Neuronal stem cell (in vitro differentiated cells): ENCODE measurements around the gene PRRT1.

ENCODE experiments used
- DNase-seq: peaks from one replicate; pipeline ENCODE4 v3.0.0-alpha.2; 2013; ENCODE audit warnings: low spot score
- H2AFZ ChIP-seq: one replicate; pipeline ENCODE4 v1.6.1; 2013; ENCODE audit warnings: mild to moderate bottlenecking, low read length, inconsistent platforms
- H2AK5ac ChIP-seq: 2 replicates; pipeline ENCODE4 v1.6.1; 2013; ENCODE audit warnings: low read depth, mild to moderate bottlenecking, inconsistent platforms, low read length, moderate library complexity, mixed read lengths
- H2BK120ac ChIP-seq: 2 replicates; pipeline ENCODE4 v1.6.1; 2013; ENCODE audit warnings: low read depth, mild to moderate bottlenecking, inconsistent platforms, low read length, moderate library complexity, mixed read lengths
- H2BK12ac ChIP-seq: one replicate; pipeline ENCODE4 v1.6.1; 2013; ENCODE audit warnings: low read length, inconsistent platforms
- H2BK15ac ChIP-seq: 2 replicates; pipeline ENCODE4 v1.6.1; 2013; ENCODE audit warnings: mild to moderate bottlenecking, low read length, inconsistent platforms, mixed read lengths
- H2BK5ac ChIP-seq: one replicate; pipeline ENCODE4 v1.6.1; 2013; ENCODE audit warnings: inconsistent platforms, mild to moderate bottlenecking, low read length, moderate library complexity
- H3K14ac ChIP-seq: one replicate; pipeline ENCODE4 v1.6.1; 2013; ENCODE audit warnings: low read length, inconsistent platforms
- H3K18ac ChIP-seq: 2 replicates; pipeline ENCODE4 v1.6.1; 2013; ENCODE audit warnings: low read length, inconsistent platforms
- H3K23ac ChIP-seq: 2 replicates; pipeline ENCODE4 v1.6.1; 2013; ENCODE audit warnings: low read depth, mild to moderate bottlenecking, mixed read lengths, low read length, inconsistent platforms; ENCODE audit not compliant: poor library complexity
- H3K27ac ChIP-seq: replicated peaks from 3 replicates; pipeline ENCODE4 v1.5.1; 2013; ENCODE audit warnings: low read length, inconsistent platforms
- H3K27me3 ChIP-seq, 3 experiments: 2 replicates each; pipeline ENCODE4 v1.6.1; 2013; ENCODE audit warnings: low read length in 3 of 3, mild to moderate bottlenecking in 2 of 3, inconsistent platforms in 1 of 3, low read depth in 1 of 3, mixed read lengths in 1 of 3, moderate library complexity in 1 of 3; ENCODE audit not compliant: control insufficient read depth in 3 of 3, insufficient read depth in 3 of 3
- H3K36me3 ChIP-seq, 2 donors: replicated peaks in 1 of 2; 2 replicates each; pipeline ENCODE4 v1.6.1; 2013; ENCODE audit warnings: low read length in 2 of 2; ENCODE audit not compliant: control insufficient read depth in 2 of 2, insufficient read depth in 2 of 2
- H3K4ac ChIP-seq: 2 replicates; pipeline ENCODE4 v1.6.1; 2013; ENCODE audit warnings: inconsistent platforms, mild to moderate bottlenecking, low read length, moderate library complexity
- H3K4me1 ChIP-seq, 2 donors: 1 replicate in 1 of 2; 2 replicates in 1 of 2; pipeline ENCODE4 v1.6.1; 2013; ENCODE audit warnings: low read length in 2 of 2, low read depth in 1 of 2; ENCODE audit not compliant: control insufficient read depth in 2 of 2, insufficient read depth in 1 of 2
- H3K4me2 ChIP-seq: one replicate; pipeline ENCODE4 v1.6.1; 2013; ENCODE audit warnings: mild to moderate bottlenecking, low read length, inconsistent platforms; ENCODE audit not compliant: insufficient read depth, poor library complexity, severe bottlenecking
- H3K4me3 ChIP-seq, 2 donors: 2 replicates each; pipeline ENCODE4 v1.5.1; 2013; ENCODE audit warnings: low read length in 2 of 2, mild to moderate bottlenecking in 2 of 2, inconsistent platforms in 1 of 2, moderate library complexity in 1 of 2
- H3K79me1 ChIP-seq: one replicate; pipeline ENCODE4 v1.6.1; 2013; ENCODE audit warnings: low read depth, mild to moderate bottlenecking, inconsistent platforms, low read length, moderate library complexity
- H3K9ac ChIP-seq: one replicate; pipeline ENCODE4 v1.6.1; 2013; ENCODE audit warnings: mild to moderate bottlenecking, low read depth, low read length, inconsistent platforms; ENCODE audit not compliant: poor library complexity
- H3K9me3 ChIP-seq, 2 donors: replicated peaks in 1 of 2; 2 replicates each; pipeline versions ENCODE3 to v1.6.1; 2013; ENCODE audit warnings: low read length in 2 of 2, mild to moderate bottlenecking in 2 of 2, inconsistent platforms in 1 of 2, low read depth in 1 of 2, mixed read lengths in 1 of 2, moderate library complexity in 1 of 2; ENCODE audit not compliant: control insufficient read depth in 2 of 2, insufficient read depth in 1 of 2
- H4K8ac ChIP-seq: one replicate; pipeline ENCODE4 v1.6.1; 2013; ENCODE audit warnings: low read depth, mild to moderate bottlenecking, inconsistent platforms, low read length, moderate library complexity
- H4K91ac ChIP-seq: one replicate; pipeline ENCODE4 v1.6.1; 2013; ENCODE audit warnings: low read length, low read depth, mild to moderate bottlenecking, inconsistent platforms; ENCODE audit not compliant: poor library complexity
- WGBS, 2 donors: extraction: QIAGEN DNeasy Blood & Tissue Kit; methylation state at CpG; one replicate each; pipeline ENCODE4 v1.1.7; 2013; ENCODE audit warnings: missing lambda C conversion rate in 2 of 2, mixed read lengths in 1 of 2; ENCODE audit not compliant: insufficient read length in 2 of 2, insufficient replicate concordance in 1 of 2; ENCODE audit errors: extremely low coverage in 2 of 2; 5-methylcytosine and 5-hydroxymethylcytosine counted together

The PRRT1 gene

DNA sequence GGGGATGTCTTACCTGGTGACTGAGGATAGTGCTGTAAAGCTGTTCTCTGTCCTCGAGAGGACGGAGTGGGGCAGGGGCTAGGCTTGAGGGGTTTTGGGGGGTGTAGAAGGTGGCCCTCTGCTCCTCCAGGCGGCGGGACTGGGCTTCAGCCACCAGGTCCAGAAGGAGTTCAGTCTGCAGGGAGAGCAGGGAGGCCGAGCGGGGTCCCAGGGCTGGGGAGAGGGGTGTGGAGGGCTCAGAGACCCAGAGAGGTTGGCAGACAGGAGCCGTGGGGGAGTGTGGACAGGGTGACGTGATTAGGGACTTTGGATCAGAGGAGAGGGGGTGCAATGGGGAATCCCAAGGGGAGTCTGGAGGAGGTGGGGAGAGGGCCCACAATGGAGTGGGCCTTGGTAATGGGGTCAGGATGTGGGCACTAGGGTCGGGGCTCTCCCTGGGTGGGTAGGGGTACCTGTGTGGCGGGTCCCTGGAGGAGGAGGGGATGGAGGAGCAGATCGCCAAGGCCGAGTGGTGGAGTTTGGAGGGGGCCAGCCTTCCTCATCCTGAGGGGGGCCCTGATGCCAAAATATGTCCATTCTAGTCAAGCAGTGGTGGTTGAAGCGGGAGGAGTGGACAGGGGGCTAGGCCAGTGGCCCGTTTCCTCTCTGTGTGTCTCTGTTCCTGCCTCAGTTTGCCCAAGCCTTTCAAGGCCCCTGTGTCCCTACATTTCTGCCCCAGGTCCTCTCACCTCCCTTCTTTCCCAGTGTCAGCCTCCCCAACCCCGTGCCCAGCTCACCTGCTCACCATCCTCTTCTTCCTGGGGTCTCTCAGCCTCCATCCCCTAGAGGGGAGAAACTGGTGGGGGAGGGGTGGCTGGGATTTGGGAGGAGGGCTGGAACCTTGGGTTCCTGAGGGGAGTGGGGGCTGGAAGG, 40.2 kb upstream of the PRRT1 start:
- WGBS, 2 donors, result no CpG with 5 or more reads among the region's 15 CpGs
- peak overlapping the region; percentile 58 for H3K14ac ChIP-seq
- peak overlapping the region; percentile 88 for H2BK120ac ChIP-seq
- H3K36me3 ChIP-seq, result peaks cover 9 to 12% of the 10 kb centered on the region in 2 donors
- no peak overlapping the region for H4K8ac ChIP-seq
- H2BK5ac ChIP-seq, result peak overlapping the region; percentile 88
- peaks cover 34 to 35% of the 10 kb centered on the region in 2 donors for H3K4me1 ChIP-seq
- no peaks in the 10 kb centered on the region for H3K27me3 ChIP-seq
- no peak overlapping the region for H3K23ac ChIP-seq
- peaks cover 7% of the 10 kb centered on the region for H3K79me1 ChIP-seq
- peak overlapping the region; percentile 83 for H4K91ac ChIP-seq
- peak overlapping the region; percentile 98 for H3K27ac ChIP-seq
- no peak overlapping the region for H3K9ac ChIP-seq
- peak overlapping the region; percentile 99 for H2BK12ac ChIP-seq
- no peak overlapping the region for H3K4me2 ChIP-seq
- peak overlapping the region; percentile 97 for H2BK15ac ChIP-seq
- no peak overlapping the region for H3K4me3 ChIP-seq
- H2AFZ ChIP-seq, result peak overlapping the region; percentile 59
- H3K4ac ChIP-seq, result peak overlapping the region; percentile 53
- no peaks in the 10 kb centered on the region for H3K9me3 ChIP-seq
- no peak for DNase-seq
- H2AK5ac ChIP-seq, result peak overlapping the region; percentile 58
- peak overlapping the region; percentile 93 for H3K18ac ChIP-seq

DNA sequence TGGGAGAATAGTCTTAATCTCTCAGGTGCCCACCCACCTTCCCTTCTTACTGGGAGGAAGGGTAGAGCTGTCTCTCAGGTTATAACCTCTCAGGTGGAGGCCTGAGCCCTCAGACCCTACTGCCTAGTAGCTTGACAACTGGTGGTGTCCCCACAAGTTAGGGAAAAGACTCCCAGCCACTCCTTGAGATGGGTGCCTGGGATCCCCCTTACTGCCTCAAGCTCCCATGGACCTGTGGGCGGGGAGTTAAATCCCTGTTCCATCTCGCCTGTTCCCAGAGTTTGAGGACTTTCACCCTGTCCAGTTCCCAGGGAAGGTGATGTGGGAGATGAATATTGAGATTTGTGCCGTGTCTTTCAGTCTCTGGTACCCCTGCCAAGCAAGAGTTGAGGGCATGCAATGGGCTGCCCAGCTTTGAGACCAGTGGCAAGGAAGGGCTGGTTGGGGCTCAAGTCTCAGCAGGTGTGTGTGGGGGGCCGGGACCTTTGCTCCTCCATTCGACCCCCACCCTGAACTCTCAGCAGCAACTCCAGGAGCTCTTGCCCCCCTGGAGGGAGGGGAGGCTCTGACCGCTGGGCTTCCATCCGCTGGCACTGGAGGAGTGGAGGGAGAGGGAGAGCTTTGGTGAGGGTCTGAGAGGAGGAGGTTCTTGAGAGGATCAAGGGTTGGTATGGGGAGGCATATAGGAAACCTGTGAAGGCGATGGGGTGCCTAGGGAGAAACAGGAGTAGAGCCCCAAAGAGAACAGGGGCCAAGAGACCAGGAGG, 39.4 kb upstream of the PRRT1 start:
- Histone ChIP-seq H3K27me3 (no peaks in the 10 kb centered on the region), H2BK12ac (peak overlapping the region; percentile 99), H3K4me2 (peak overlapping the region; percentile 51), H2AK5ac (peak overlapping the region; percentile 58), H2AFZ (no peak overlapping the region), H3K79me1 (peaks cover 7% of the 10 kb centered on the region), H3K4me3 (peak overlapping the region in 1 of 2 donors; percentile 75), H3K14ac (no peak overlapping the region), H3K18ac (peak overlapping the region; percentile 73), H4K8ac (no peak overlapping the region), H3K23ac (no peak overlapping the region), H3K9me3 (no peaks in the 10 kb centered on the region), H2BK15ac (peak overlapping the region; percentile 97), H3K27ac (peak overlapping the region; percentile 98), H4K91ac (peak overlapping the region; percentile 83), H3K36me3 (peaks cover 14 to 21% of the 10 kb centered on the region in 2 donors), H2BK120ac (peak overlapping the region; percentile 88), H2BK5ac (peak overlapping the region; percentile 88), H3K4ac (no peak overlapping the region), H3K4me1 (peaks cover 30% of the 10 kb centered on the region in 2 donors), H3K9ac (no peak overlapping the region)
- WGBS, 2 donors, result no CpG with 5 or more reads among the region's 8 CpGs
- no peak for DNase-seq

DNA sequence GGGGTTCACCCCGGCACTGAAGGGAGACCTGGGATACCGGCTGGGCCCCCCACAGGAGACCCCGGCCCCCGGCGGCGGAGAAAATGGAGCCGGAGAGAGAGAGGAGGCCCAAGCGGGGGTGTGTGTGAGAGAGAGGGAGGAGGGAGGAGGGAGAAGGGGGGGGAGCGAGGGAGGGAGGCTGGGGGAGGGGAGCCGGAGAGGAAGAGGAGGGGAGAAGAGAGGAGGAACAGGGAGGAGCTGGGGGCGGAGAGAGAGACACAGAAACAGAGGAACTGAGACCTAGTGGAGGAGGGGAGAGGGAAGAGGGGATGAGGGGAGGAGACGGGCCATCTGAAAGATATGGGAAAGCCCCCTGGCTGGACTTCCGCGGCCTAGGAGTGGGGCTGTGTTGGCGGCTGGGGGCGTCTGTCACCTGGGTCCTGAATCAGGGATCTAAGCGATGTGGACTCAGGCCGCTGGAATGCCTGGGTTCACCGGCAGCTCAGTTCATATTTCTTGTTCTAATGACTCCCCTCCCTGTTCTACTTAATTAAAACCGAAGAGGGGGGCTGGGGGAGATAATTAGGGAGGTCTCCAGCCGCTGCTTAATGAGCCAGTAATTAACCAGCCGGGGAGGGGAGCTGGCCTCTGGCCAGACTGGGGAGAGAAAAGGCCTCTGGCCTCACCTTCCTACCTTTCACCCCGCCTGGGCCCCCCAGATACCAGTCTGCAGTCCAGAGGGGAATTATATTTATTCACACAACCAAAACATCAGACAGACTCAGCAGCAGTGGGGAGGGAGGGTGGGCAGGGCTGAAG, 38.5 kb upstream of the PRRT1 start, which contains the start of gene PBX2:
PBX2 (minus strand) TSS at position 149 of the 798 bp plus-strand sequence. CDS start 287 bp downstream, outside the sequence.
- H2BK120ac ChIP-seq, result peak within 1 kb of the TSS; percentile 43
- peak within 1 kb of the TSS; percentile 59 for H2AK5ac ChIP-seq
- no peak within 1 kb of the TSS for H4K91ac ChIP-seq
- peak within 1 kb of the TSS; percentile 92 for H3K18ac ChIP-seq
- peak within 1 kb of the TSS; percentile 75 to 88 for H3K4me3 ChIP-seq
- no peak within 1 kb of the TSS for H2BK12ac ChIP-seq
- H3K79me1 ChIP-seq, result peaks cover 7% of the 10 kb centered on the region
- WGBS, 2 donors, result no CpG with 5 or more reads among the region's 23 CpGs
- H3K4ac ChIP-seq, result peak within 1 kb of the TSS; percentile 78
- peak within 1 kb of the TSS; percentile 82 for H3K9ac ChIP-seq
- peak within 1 kb of the TSS; percentile 76 for H2AFZ ChIP-seq
- H3K27me3 ChIP-seq, result no peaks in the 10 kb centered on the region
- no peaks in the 10 kb centered on the region for H3K9me3 ChIP-seq
- H3K36me3 ChIP-seq, result peaks cover 14 to 28% of the 10 kb centered on the region in 2 donors
- H4K8ac ChIP-seq, result no peak within 1 kb of the TSS
- peak within 1 kb of the TSS; percentile 96 for H2BK5ac ChIP-seq
- H3K23ac ChIP-seq, result peak within 1 kb of the TSS; percentile 31
- DNase-seq, result peak; percentile 84
- peak within 1 kb of the TSS; percentile 92 for H3K4me2 ChIP-seq
- peak within 1 kb of the TSS; percentile 31 for H3K14ac ChIP-seq
- peak within 1 kb of the TSS; percentile 97 for H2BK15ac ChIP-seq
- H3K4me1 ChIP-seq, result peaks cover 30 to 31% of the 10 kb centered on the region in 2 donors
- peak within 1 kb of the TSS; percentile 98 for H3K27ac ChIP-seq
